ENCODE measurements around the gene SEPSECS. TPM values are rescaled to one million over a fixed set of nuclear protein-coding genes. Genes with fewer than 3 reads are reported as not detected.

Gene SEPSECS
- total RNA-seq, 1 donor from 2014 or later = 11.7 TPM

Other genes with a start within 250 kb of the SEPSECS start
- 5.2 TPM for gene CCDC149, start 247.4 kb downstream of the SEPSECS start, total RNA-seq (ENCODE audit: unreplicated experiment)
- gene LGI2, start 129.5 kb downstream of the SEPSECS start, total RNA-seq (ENCODE audit: unreplicated experiment) = 20.5 TPM
- gene PI4K2B, start 73.6 kb upstream of the SEPSECS start, total RNA-seq (ENCODE audit: unreplicated experiment) = 2.9 TPM
- 7.4 TPM for gene ZCCHC4, start 152.3 kb upstream of the SEPSECS start, total RNA-seq (ENCODE audit: unreplicated experiment)
- 41.3 TPM for gene ANAPC4, start 216.8 kb upstream of the SEPSECS start, total RNA-seq (ENCODE audit: unreplicated experiment)

Measured in glutamatergic neuron (in vitro differentiated cells).